Muscle layer of colon (tissue), 2 donors: ENCODE results near the gene LYSMD3.

Source experiments
- H3K27ac ChIP-seq: one replicate; pipeline ENCODE4 v1.7.0; 2013; ENCODE audit warnings: low read depth, mild to moderate bottlenecking, low read length, moderate library complexity
- H3K27me3 ChIP-seq, 2 donors: one replicate each; pipeline ENCODE4 v1.7.0; 2013; ENCODE audit warnings: low read length in 2 of 2, mild to moderate bottlenecking in 2 of 2; ENCODE audit not compliant: insufficient read depth in 2 of 2, control insufficient read depth in 1 of 2
- H3K36me3 ChIP-seq: one replicate; pipeline ENCODE4 v1.7.0; 2013; ENCODE audit warnings: mild to moderate bottlenecking, low read length; ENCODE audit not compliant: insufficient read depth
- H3K4me1 ChIP-seq: one replicate; pipeline ENCODE4 v1.7.0; 2013; ENCODE audit warnings: mild to moderate bottlenecking, low read length; ENCODE audit not compliant: insufficient read depth
- H3K4me3 ChIP-seq, 2 donors: one replicate each; pipeline ENCODE4 v1.7.0; 2013; ENCODE audit warnings: low read length in 2 of 2, low read depth in 1 of 2, mild to moderate bottlenecking in 1 of 2, moderate library complexity in 1 of 2
- H3K9ac ChIP-seq: one replicate; pipeline ENCODE4 v1.7.0; 2013; ENCODE audit warnings: low read length
- H3K9me3 ChIP-seq: one replicate; pipeline ENCODE4 v1.7.0; 2013; ENCODE audit warnings: mild to moderate bottlenecking, low read length
- donor health status: abdominal sarcoma.
- donor health status: Adenocarcinoma of cecum.

LYSMD3 gene

GRCh38 chr5:90558344-90559192 is 29.2 kb upstream of the LYSMD3 start, which contains the start of gene ADGRV1:
Gene ADGRV1, plus strand, starts transcription at chr5:90558797. Its CDS starts 99 bp downstream, at chr5:90558896.
- H3K4me3 ChIP-seq: peak within 1 kb of the TSS; percentile 36 to 43
- H3K9ac ChIP-seq: no peak within 1 kb of the TSS
- peaks cover 22 to 31% of the 10 kb centered on the region in 2 donors for H3K27me3 ChIP-seq
- H3K9me3 ChIP-seq: no peaks in the 10 kb centered on the region
- H3K4me1 ChIP-seq: peaks cover 13% of the 10 kb centered on the region
- no peak within 1 kb of the TSS for H3K27ac ChIP-seq
- no peaks in the 10 kb centered on the region for H3K36me3 ChIP-seq

- no peaks in the 10 kb centered on the region for H3K36me3 ChIP-seq
- H3K4me1 ChIP-seq: peaks cover 13% of the 10 kb centered on the region
- H3K9me3 ChIP-seq: no peaks in the 10 kb centered on the region
- no peak overlapping the region for H3K27ac ChIP-seq
- peaks cover 22 to 31% of the 10 kb centered on the region in 2 donors for H3K27me3 ChIP-seq
- H3K9ac ChIP-seq: no peak overlapping the region
- H3K4me3 ChIP-seq: peak overlapping the region in 1 of 2 donors; percentile 43
These were observed 28.5 kb upstream of the LYSMD3 start for GRCh38 chr5:90557871-90558270.

- peaks cover 22 to 31% of the 10 kb centered on the region in 2 donors for H3K27me3 ChIP-seq
- H3K9ac ChIP-seq: no peak overlapping the region
- peaks cover 13% of the 10 kb centered on the region for H3K4me1 ChIP-seq
- H3K9me3 ChIP-seq: no peaks in the 10 kb centered on the region
- no peak overlapping the region for H3K4me3 ChIP-seq
- H3K36me3 ChIP-seq: no peaks in the 10 kb centered on the region
- no peak overlapping the region for H3K27ac ChIP-seq
These were observed 28.0 kb upstream of the LYSMD3 start for GRCh38 chr5:90557391-90557790.

- no peak overlapping the region for H3K27ac ChIP-seq
- no peaks in the 10 kb centered on the region for H3K9me3 ChIP-seq
- no peak overlapping the region for H3K9ac ChIP-seq
- H3K4me1 ChIP-seq: peaks cover 13% of the 10 kb centered on the region
- no peaks in the 10 kb centered on the region for H3K36me3 ChIP-seq
- no peak overlapping the region for H3K4me3 ChIP-seq
- peaks cover 22 to 25% of the 10 kb centered on the region in 2 donors for H3K27me3 ChIP-seq
These were observed 26.3 kb upstream of the LYSMD3 start for GRCh38 chr5:90555666-90556065.

GRCh38 chr5:90554358-90555006 is 25.1 kb upstream of the LYSMD3 start:
- Histone ChIP-seq H3K4me3 (no peak overlapping the region), H3K36me3 (no peaks in the 10 kb centered on the region), H3K9me3 (no peaks in the 10 kb centered on the region), H3K4me1 (peaks cover 13% of the 10 kb centered on the region), H3K27ac (no peak overlapping the region), H3K9ac (no peak overlapping the region), H3K27me3 (peaks cover 22 to 25% of the 10 kb centered on the region in 2 donors)

- Histone ChIP-seq H3K4me1 (peaks cover 9% of the 10 kb centered on the region), H3K9me3 (no peaks in the 10 kb centered on the region), H3K36me3 (no peaks in the 10 kb centered on the region), H3K27me3 (peaks cover 18 to 19% of the 10 kb centered on the region in 2 donors), H3K27ac (no peak overlapping the region), H3K4me3 (no peak overlapping the region), H3K9ac (no peak overlapping the region)
These were observed 24.3 kb upstream of the LYSMD3 start for GRCh38 chr5:90553711-90554110.

- no peak overlapping the region for H3K9ac ChIP-seq
- no peaks in the 10 kb centered on the region for H3K4me1 ChIP-seq
- H3K27ac ChIP-seq: no peak overlapping the region
- no peaks in the 10 kb centered on the region for H3K27me3 ChIP-seq
- no peaks in the 10 kb centered on the region for H3K36me3 ChIP-seq
- no peak overlapping the region for H3K4me3 ChIP-seq
- no peaks in the 10 kb centered on the region for H3K9me3 ChIP-seq
These were observed 22.0 kb upstream of the LYSMD3 start for GRCh38 chr5:90551376-90551775.

- Histone ChIP-seq H3K4me1 (no peaks in the 10 kb centered on the region), H3K9ac (no peak overlapping the region), H3K9me3 (no peaks in the 10 kb centered on the region), H3K4me3 (no peak overlapping the region), H3K27me3 (no peaks in the 10 kb centered on the region), H3K36me3 (no peaks in the 10 kb centered on the region), H3K27ac (no peak overlapping the region)
These were observed 21.6 kb upstream of the LYSMD3 start for GRCh38 chr5:90550963-90551362.

GRCh38 chr5:90549729-90550275 is 20.4 kb upstream of the LYSMD3 start:
- no peaks in the 10 kb centered on the region for H3K27me3 ChIP-seq

GRCh38 chr5:90549223-90549622 is 19.8 kb upstream of the LYSMD3 start:
- H3K9me3 ChIP-seq: no peaks in the 10 kb centered on the region
- no peak overlapping the region for H3K9ac ChIP-seq
- H3K4me1 ChIP-seq: no peaks in the 10 kb centered on the region
- no peaks in the 10 kb centered on the region for H3K36me3 ChIP-seq
- H3K27ac ChIP-seq: no peak overlapping the region
- no peaks in the 10 kb centered on the region for H3K27me3 ChIP-seq
- H3K4me3 ChIP-seq: no peak overlapping the region

More at GRCh38 chr5:90549729-90550275, 20.4 kb upstream of the LYSMD3 start:
- H3K9me3 ChIP-seq: no peaks in the 10 kb centered on the region
- no peaks in the 10 kb centered on the region for H3K4me1 ChIP-seq
- H3K9ac ChIP-seq: no peak overlapping the region
- H3K27ac ChIP-seq: no peak overlapping the region
- no peaks in the 10 kb centered on the region for H3K36me3 ChIP-seq
- no peak overlapping the region for H3K4me3 ChIP-seq

GRCh38 chr5:90548069-90548593 is 18.7 kb upstream of the LYSMD3 start:
- H3K4me1 ChIP-seq: no peaks in the 10 kb centered on the region
- H3K9me3 ChIP-seq: no peaks in the 10 kb centered on the region
- H3K27me3 ChIP-seq: no peaks in the 10 kb centered on the region
- no peak overlapping the region for H3K4me3 ChIP-seq
- no peak overlapping the region for H3K9ac ChIP-seq
- H3K36me3 ChIP-seq: no peaks in the 10 kb centered on the region
- H3K27ac ChIP-seq: no peak overlapping the region
